ENCODE results near the gene NUTM2A.
"Not testable (repeated sequence)": the region's sequence is repeated elsewhere in the genome, so short reads cannot be mapped to it uniquely, and the experiment has no call there.

NUTM2A gene

GRCh38 chr10:87280749-87281392 lies 55.6 kb downstream of the NUTM2A start:
- not testable (repeated sequence) for DNase-seq

All from NCI-H526 (cell line).